ENCODE data around the gene ITIH4.

DNA sequence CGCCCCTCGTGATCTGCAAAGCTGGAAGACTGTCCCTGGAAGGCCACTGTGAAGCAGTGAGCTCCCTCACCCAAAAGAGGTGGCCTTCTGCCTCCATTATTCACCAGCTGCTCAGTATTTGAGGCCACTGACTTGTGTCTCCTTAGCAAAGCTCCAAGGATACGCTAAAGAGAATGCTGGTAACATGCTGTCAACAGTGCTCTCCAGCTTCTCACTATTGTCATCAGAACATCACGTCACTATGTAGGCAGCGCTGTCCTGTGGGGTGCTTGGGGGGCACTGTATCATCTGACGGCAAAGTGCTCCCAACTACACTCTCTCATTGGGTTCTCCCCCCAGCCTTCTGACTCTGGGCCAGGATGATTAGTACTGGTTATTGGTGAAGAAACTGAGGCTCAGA is 14.3 kb downstream of the ITIH4 start:
- TF ChIP-seq EGR1 (IDR thresholded peaks at IDR 0.05) (no peak), RAD21 (IDR thresholded peaks at IDR 0.05; ENCODE audit: low read depth) (no peak), CREB1 (IDR thresholded peaks at IDR 0.05; ENCODE audit: low read depth) (no peak), TAF1 (IDR thresholded peaks at IDR 0.05; ENCODE audit: low read depth) (no peak), NFIC (IDR thresholded peaks at IDR 0.05) (no peak), YY1 (IDR thresholded peaks at IDR 0.05; ENCODE audit: low read depth) (no peak), ZBTB7A (IDR thresholded peaks at IDR 0.05; ENCODE audit: low read depth) (no peak), CEBPB (IDR thresholded peaks at IDR 0.05) (no peak), FOXM1 (IDR thresholded peaks at IDR 0.05; ENCODE audit: borderline replicate concordance, low read depth) (no peak)
- TF ChIP-seq, protein P1, sequence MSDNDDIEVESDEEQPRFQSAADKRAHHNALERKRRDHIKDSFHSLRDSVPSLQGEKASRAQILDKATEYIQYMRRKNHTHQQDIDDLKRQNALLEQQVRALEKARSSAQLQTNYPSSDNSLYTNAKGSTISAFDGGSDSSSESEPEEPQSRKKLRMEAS (IDR thresholded peaks at IDR 0.05): no peak

Measured in Ishikawa (cell line).